ENCODE data around the gene KIF16B.

KIF16B gene

GRCh38 chr20:16395366-16395765 is 177.9 kb downstream of the KIF16B start:
- H3K27ac ChIP-seq = no peak overlapping the region
- no peak for TF ChIP-seq ZFX (IDR thresholded peaks at IDR 0.05)
- no peak for TF ChIP-seq CTCF (conservative IDR thresholded peaks at IDR 0.05)

DNA sequence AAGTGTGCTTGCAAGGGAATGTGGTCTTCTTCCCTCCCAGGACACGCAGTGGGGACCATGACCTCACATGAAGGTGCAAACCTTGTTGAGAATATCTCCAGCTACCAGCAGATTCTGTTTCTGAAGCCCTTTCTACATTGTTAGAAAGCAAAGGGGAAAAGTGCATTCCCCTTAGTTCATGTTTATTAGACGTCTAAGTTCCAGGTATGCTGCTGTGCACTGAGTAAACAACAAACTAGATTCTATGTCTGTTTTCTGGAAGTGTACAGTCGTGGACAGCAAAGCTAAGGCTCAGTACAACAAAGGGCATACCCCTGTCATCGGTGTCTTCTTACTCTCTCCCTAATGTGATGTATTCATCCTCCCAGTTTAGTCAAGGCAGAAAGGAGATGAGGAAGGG is 178.5 kb downstream of the KIF16B start:
- H3K27ac ChIP-seq = no peak overlapping the region
- TF ChIP-seq CTCF (conservative IDR thresholded peaks at IDR 0.05) (no peak), ZFX (IDR thresholded peaks at IDR 0.05) (no peak)

DNA sequence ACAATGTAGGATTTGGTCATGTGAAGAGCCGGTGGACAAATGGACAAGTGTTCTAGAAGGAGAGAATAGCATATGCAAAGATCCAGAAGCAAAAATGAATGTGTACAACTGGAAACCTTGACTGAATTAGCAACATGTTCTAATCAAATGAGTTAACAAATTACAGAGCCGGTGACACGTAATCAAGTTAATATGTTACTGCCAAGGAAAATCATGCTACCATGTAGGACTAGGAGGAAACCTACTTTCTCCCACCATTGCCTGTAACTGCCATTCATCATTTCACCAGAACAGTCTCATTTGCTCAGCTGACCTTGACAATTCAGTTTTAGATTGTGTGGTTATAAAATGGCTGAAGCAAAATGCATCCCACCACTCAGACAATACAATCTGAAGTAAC is 179.4 kb downstream of the KIF16B start:
- no peak overlapping the region for H3K27ac ChIP-seq
- TF ChIP-seq CTCF (conservative IDR thresholded peaks at IDR 0.05) = no peak
- no peak for TF ChIP-seq ZFX (IDR thresholded peaks at IDR 0.05)

- TF ChIP-seq CTCF (conservative IDR thresholded peaks at IDR 0.05) (no peak), ZFX (IDR thresholded peaks at IDR 0.05) (no peak)
- H3K27ac ChIP-seq = no peak overlapping the region
Observed at GRCh38 chr20:16393297-16393696, 180.0 kb downstream of the KIF16B start.

GRCh38 chr20:16392346-16392745 is 180.9 kb downstream of the KIF16B start:
- no peak for TF ChIP-seq ZFX (IDR thresholded peaks at IDR 0.05)
- TF ChIP-seq CTCF (conservative IDR thresholded peaks at IDR 0.05) = no peak
- no peak overlapping the region for H3K27ac ChIP-seq

DNA sequence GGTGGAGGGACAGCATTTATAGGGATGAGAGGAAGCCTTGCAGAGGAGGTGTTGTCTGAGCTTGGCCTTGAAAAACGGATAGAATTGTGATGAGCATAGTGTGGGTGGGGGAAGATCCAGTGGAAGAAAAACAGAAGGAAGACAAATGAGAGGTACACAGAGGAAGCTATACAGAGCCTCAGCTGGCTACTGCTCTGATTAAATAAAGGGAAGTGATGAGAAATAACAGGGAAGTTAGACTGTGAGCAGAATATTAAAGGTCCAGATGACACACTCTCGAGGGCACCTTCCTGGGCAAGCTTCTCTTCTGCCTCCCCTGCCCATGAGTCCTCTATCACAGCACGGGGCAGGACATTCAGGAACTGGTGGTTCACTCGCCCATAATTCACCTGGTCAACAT is 182.3 kb downstream of the KIF16B start:
- TF ChIP-seq CTCF (conservative IDR thresholded peaks at IDR 0.05) = no peak
- H3K27ac ChIP-seq = no peak overlapping the region

- no peak for TF ChIP-seq ZFX (IDR thresholded peaks at IDR 0.05)
- TF ChIP-seq CTCF (conservative IDR thresholded peaks at IDR 0.05) = no peak
- no peak overlapping the region for H3K27ac ChIP-seq
Observed at GRCh38 chr20:16388731-16389130, 184.5 kb downstream of the KIF16B start.

All from C4-2B (cell line).